Ovary (tissue), 9 donors: ENCODE data around the gene ALCAM. TPM values are rescaled to one million over a fixed set of nuclear protein-coding genes. Genes with fewer than 3 reads are reported as not detected.
A peak's percentile ranks its signal among the peaks of the same experiment; 100 is the strongest.

Experiments used
- DNase-seq, 5 donors: peaks; one replicate each; pipeline ENCODE4 v3.0.0-alpha.2; 2019 to 2020
- H3K27ac ChIP-seq, 2 donors: fragments of 200-600 bp; one replicate each; pipeline versions ENCODE4 v1.5.1 to v1.8.0; 2019 to 2022
- H3K27me3 ChIP-seq: fragments of 200-600 bp; one replicate; pipeline ENCODE4 v1.8.0; 2022
- H3K36me3 ChIP-seq: fragments of 200-600 bp; sonication (generic); one replicate; pipeline ENCODE4 v1.5.1; 2019
- H3K4me1 ChIP-seq: one replicate; pipeline ENCODE4 v1.8.1; 2013; ENCODE audit warnings: mild to moderate bottlenecking, moderate library complexity; ENCODE audit not compliant: insufficient read depth
- H3K4me3 ChIP-seq: fragments of 200-600 bp; sonication (generic); one replicate; pipeline ENCODE4 v1.5.1; 2017
- H3K9me3 ChIP-seq, 2 donors: fragments of 200-600 bp in 1 of 2; sonication (generic) in 1 of 2; one replicate each; pipeline versions ENCODE4 v1.5.1 to v1.8.1; 2013 to 2019; ENCODE audit warnings: mild to moderate bottlenecking in 1 of 2, moderate library complexity in 1 of 2
- CTCF ChIP-seq, 3 donors: fragments of 450-650 bp in 2 of 3; fragments of 200-600 bp in 1 of 3; IDR thresholded peaks; one replicate each; pipeline versions ENCODE4 v1.5.1 to v1.8.0; 2016 to 2022; ENCODE audit warnings: antibody characterized with exemption in 3 of 3, mild to moderate bottlenecking in 1 of 3
- EP300 ChIP-seq: sonication (generic); formaldehyde crosslinking; IDR thresholded peaks from one replicate; pipeline ENCODE4 v1.6.1; 2017; ENCODE audit warnings: antibody characterized with exemption
- POLR2A ChIP-seq: fragments of 450-650 bp; IDR thresholded peaks from one replicate; pipeline ENCODE4 v1.6.1; 2017; ENCODE audit warnings: antibody characterized with exemption, mild to moderate bottlenecking, moderate library complexity
- WGBS, 3 donors: extraction: QIAGEN DNeasy Blood & Tissue Kit in 1 of 3; methylation state at CpG; one replicate each; pipeline versions ENCODE4 v1.1.5 to v1.1.7; 2013 to 2017; 5-methylcytosine and 5-hydroxymethylcytosine counted together
- intact Hi-C, 4 donors: fragments of 100-400 bp; cut with DNase I; formaldehyde crosslinking; loops; one replicate each; pipeline versions ENCODE4 v1.11.0 to v1.15.1; 2022 to 2023
- polyA plus RNA-seq, 2 donors: library from polyadenylated mRNA; stranded (reverse); fragments of 200-250 nt in 1 of 2; fragments of 350-450 nt in 1 of 2; fragmentation: Illumina TruSeq in 1 of 2; extraction: RNeasy Lipid Tissue Mini Kit (QIAGEN cat#74804) in 1 of 2; gene quantifications; one replicate each; pipeline ENCODE4 v1.2.3, GENCODE V29; 2013 to 2014
- total RNA-seq, 7 donors: library from RNA; depleted of rRNA in 2 of 7; stranded (reverse); fragments of >200 nt in 2 of 7; fragmentation: NEBNext Ultra II Directional in 3 of 7; extraction: Animal tissue kit (Norgen Biotek cat#: 25700) in 3 of 7; gene quantifications; one replicate each; pipeline versions ENCODE4 v1.1.0 to v1.2.4, GENCODE V29; 2016 to 2023
- donor health status: DM: no; HTN: no; CAD: no; lungs with moderate emphysema.
- donor health status: DM: no; HTN: no; CAD: no.
- donor health status: Bipolar disorder and iron deficiency.
- donor health status: DM: yes; HTN: yes; CAD: no.
- donor health status: DM: no; HTN: no; CAD: no.
- donor health status: DM: yes; HTN: yes; CAD: no.

ALCAM gene
- total and polyA plus RNA-seq, 9 donors, result 25.0 to 279 (median 52.1) TPM

- WGBS, 3 donors, result 0% methylated on average over 22 of the region's 22 CpGs
- no peak for TF ChIP-seq EP300
- TF ChIP-seq POLR2A, result no peak
- TF ChIP-seq CTCF (IDR thresholded peaks at IDR 0.05), result peak; percentile 48 to 59 (median 50)
- peak; percentile 79 to 87 (median 81) for DNase-seq
These were observed 3.0 kb downstream of the ALCAM start for GRCh38 chr3:105369500-105370371.

GRCh38 chr3:105373383-105373782 lies 6.7 kb downstream of the ALCAM start:
- Histone ChIP-seq H3K9me3 (no peaks in the 10 kb centered on the region), H3K27ac (no peak overlapping the region), H3K4me3 (no peak overlapping the region), H3K36me3 (no peaks in the 10 kb centered on the region), H3K4me1 (no peaks in the 10 kb centered on the region), H3K27me3 (no peaks in the 10 kb centered on the region)
- intact Hi-C loops, result loop anchor here in 1 of 4 donors (10.0 kb wide), 1 partner anchor 799 kb away; no protein-coding TSS in a partner anchor
- TF ChIP-seq POLR2A, result no peak
- TF ChIP-seq EP300, result no peak
- no peak for TF ChIP-seq CTCF (IDR thresholded peaks at IDR 0.05)
- no peak for DNase-seq

More at GRCh38 chr3:105369500-105370371, 3.0 kb downstream of the ALCAM start:
- no peaks in the 10 kb centered on the region for H3K36me3 ChIP-seq
- peak overlapping the region in 1 of 2 donors; percentile 71 for H3K27ac ChIP-seq
- H3K27me3 ChIP-seq, result no peaks in the 10 kb centered on the region
- H3K4me3 ChIP-seq, result peak overlapping the region; percentile 67
- intact Hi-C loops, result loop anchor here in 1 of 4 donors (10.0 kb wide), 1 partner anchor 795 kb away; no protein-coding TSS in a partner anchor
- H3K9me3 ChIP-seq, result no peaks in the 10 kb centered on the region
- H3K4me1 ChIP-seq, result no peaks in the 10 kb centered on the region

- Histone ChIP-seq H3K4me1 (no peaks in the 10 kb centered on the region), H3K27ac (no peak overlapping the region), H3K4me3 (no peak overlapping the region), H3K9me3 (no peaks in the 10 kb centered on the region), H3K27me3 (no peaks in the 10 kb centered on the region), H3K36me3 (no peaks in the 10 kb centered on the region)
- intact Hi-C loops, result loop anchor here in 1 of 4 donors (10.0 kb wide), 1 partner anchor 801 kb away; no protein-coding TSS in a partner anchor
- no peak for DNase-seq
- WGBS, 3 donors, result 94 to 96% (median 95%) methylated on average over 8 of the region's 8 CpGs
- TF ChIP-seq EP300 (no peak), CTCF (IDR thresholded peaks at IDR 0.05) (no peak), POLR2A (no peak)
These were observed 9.2 kb downstream of the ALCAM start for GRCh38 chr3:105375750-105376511.

GRCh38 chr3:105377716-105378115 lies 11.0 kb downstream of the ALCAM start:
- Histone ChIP-seq H3K27me3 (no peaks in the 10 kb centered on the region), H3K27ac (no peak overlapping the region), H3K4me1 (no peaks in the 10 kb centered on the region), H3K9me3 (no peaks in the 10 kb centered on the region), H3K36me3 (no peaks in the 10 kb centered on the region), H3K4me3 (no peak overlapping the region)
- DNase-seq, result no peak
- WGBS, 3 donors, result 91 to 95% (median 95%) methylated on average over 2 of the region's 2 CpGs
- no peak for TF ChIP-seq POLR2A
- no peak for TF ChIP-seq CTCF (IDR thresholded peaks at IDR 0.05)
- TF ChIP-seq EP300, result no peak
- intact Hi-C loops, result loop anchor here in 1 of 4 donors (10.0 kb wide), 1 partner anchor 803 kb away; no protein-coding TSS in a partner anchor
